ENCODE data around the gene CCDC27.

Gene CCDC27

GRCh38 chr1:3733883-3734589, 18.2 kb upstream of the CCDC27 start:
- no peak for TF ChIP-seq CTCF (IDR thresholded peaks at IDR 0.05; ENCODE audit: insufficient read depth, low read length, missing control alignments)
- CTCF ChIA-PET = interaction anchor here (2.1 kb wide), 1 partner anchor 9 kb away, joined by 17 read pairs; no protein-coding TSS in a partner anchor
- POLR2A ChIA-PET = no interaction called here

GRCh38 chr1:3734602-3735001, 17.6 kb upstream of the CCDC27 start:
- no peak for DNase-seq (ENCODE audit: low read depth, low spot score)
- POLR2A ChIA-PET = no interaction called here
- no peak for TF ChIP-seq CTCF (IDR thresholded peaks at IDR 0.05; ENCODE audit: insufficient read depth, low read length, missing control alignments)
- CTCF ChIA-PET = interaction anchor here (2.1 kb wide), 1 partner anchor 10 kb away, joined by 17 read pairs; no protein-coding TSS in a partner anchor
- H3K4me3 ChIP-seq (ENCODE audit: low read depth, low read length) = no peak overlapping the region

More at GRCh38 chr1:3733883-3734589, 18.2 kb upstream of the CCDC27 start:
- no peak overlapping the region for H3K4me3 ChIP-seq (ENCODE audit: low read depth, low read length)
- no peak for DNase-seq (ENCODE audit: low read depth, low spot score)

GRCh38 chr1:3735027-3735681, 17.1 kb upstream of the CCDC27 start:
- no peak for DNase-seq (ENCODE audit: low read depth, low spot score)
- ChIA-PET POLR2A (no interaction called here), CTCF (interaction anchor here (0.8 to 2.7 kb wide), 3 partner anchors 8 to 11 kb away, joined by 3 to 17 read pairs (median 10); no protein-coding TSS in a partner anchor)
- TF ChIP-seq CTCF (IDR thresholded peaks at IDR 0.05; ENCODE audit: insufficient read depth, low read length, missing control alignments) = no peak
- no peak overlapping the region for H3K4me3 ChIP-seq (ENCODE audit: low read depth, low read length)

GRCh38 chr1:3735688-3736087, 16.6 kb upstream of the CCDC27 start:
- CTCF ChIA-PET = interaction anchor here (0.8 to 2.7 kb wide), 2 partner anchors 8 to 12 kb away, joined by 3 to 10 read pairs; no protein-coding TSS in a partner anchor
- DNase-seq (ENCODE audit: low read depth, low spot score) = no peak
- H3K4me3 ChIP-seq (ENCODE audit: low read depth, low read length) = no peak overlapping the region
- TF ChIP-seq CTCF (IDR thresholded peaks at IDR 0.05; ENCODE audit: insufficient read depth, low read length, missing control alignments) = no peak
- POLR2A ChIA-PET = no interaction called here

- DNase-seq (ENCODE audit: low read depth, low spot score) = no peak
- no peak overlapping the region for H3K4me3 ChIP-seq (ENCODE audit: low read depth, low read length)
- POLR2A ChIA-PET = no interaction called here
- CTCF ChIA-PET = interaction anchor here (0.7 to 2.7 kb wide), 3 partner anchors 9 to 12 kb away, joined by 3 to 10 read pairs (median 3); no protein-coding TSS in a partner anchor
- TF ChIP-seq CTCF (IDR thresholded peaks at IDR 0.05; ENCODE audit: insufficient read depth, low read length, missing control alignments) = no peak
These were observed 16.1 kb upstream of the CCDC27 start for GRCh38 chr1:3736131-3736561.

GRCh38 chr1:3736708-3737107, 15.5 kb upstream of the CCDC27 start:
- ChIA-PET CTCF (interaction anchor here (0.7 to 2.7 kb wide), 2 partner anchors 9 to 12 kb away, joined by 3 to 10 read pairs; no protein-coding TSS in a partner anchor), POLR2A (no interaction called here)
- DNase-seq (ENCODE audit: low read depth, low spot score) = no peak
- TF ChIP-seq CTCF (IDR thresholded peaks at IDR 0.05; ENCODE audit: insufficient read depth, low read length, missing control alignments) = no peak
- H3K4me3 ChIP-seq (ENCODE audit: low read depth, low read length) = no peak overlapping the region

Measured in AG04449 (cell line).